Activated B cell treated with CpG ODN at 0.5 μM for 24 hours (primary cell): Measurements from ENCODE around the gene BUD13. TPM values are rescaled to one million over a fixed set of nuclear protein-coding genes. Genes with fewer than 3 reads are reported as not detected.

Experiments
- ATAC-seq: fragments of 200-7000 bp; cut with Tn5 transposase; one replicate; pipeline ENCODE4 v1.10.0; 2021; ENCODE audit warnings: low read depth, mild to moderate bottlenecking, moderate library complexity
- CTCF ChIA-PET: fragments of 350-600 bp; sonication (Branson Sonifier 250); formaldehyde crosslinking; loops from one replicate; lab custom pipeline; 2021; ENCODE audit warnings: antibody characterized with exemption; lab: Charles Lee
- POLR2A ChIA-PET: fragments of 350-600 bp; sonication (Branson Sonifier 250); formaldehyde crosslinking; loops from one replicate; lab custom pipeline; 2021; ENCODE audit warnings: antibody characterized with exemption; lab: Charles Lee
- DNase-seq: peaks from one replicate; pipeline ENCODE4 v3.0.0; 2022
- H3K27ac Mint-ChIP-seq: one replicate; pipeline ENCODE4 v1.8.0; 2020; ENCODE audit warnings: mixed read lengths
- H3K27me3 Mint-ChIP-seq: one replicate; pipeline ENCODE4 v1.8.0; 2021; ENCODE audit warnings: mixed read lengths
- H3K36me3 Mint-ChIP-seq: one replicate; pipeline ENCODE4 v1.8.0; 2021; ENCODE audit warnings: low read depth, mixed read lengths
- H3K4me1 Mint-ChIP-seq: one replicate; pipeline ENCODE4 v1.8.0; 2021; ENCODE audit warnings: mixed read lengths
- H3K4me3 Mint-ChIP-seq: one replicate; pipeline ENCODE4 v1.8.0; 2020; ENCODE audit warnings: mild to moderate bottlenecking, mixed read lengths
- H3K9me3 Mint-ChIP-seq: one replicate; pipeline ENCODE4 v1.8.0; 2020; ENCODE audit warnings: mixed read lengths
- intact Hi-C: fragments of 100-400 bp; cut with micrococcal nuclease; formaldehyde crosslinking; loops from one replicate; pipeline ENCODE4 v1.15.1; 2024
- total RNA-seq: library from RNA; stranded (reverse); gene quantifications from 2 replicates; pipeline ENCODE4 v1.2.3, GENCODE V29; 2022
- TF ChIP-seq, protein P1 (sequence below): fragments of 200-600 bp; IDR thresholded peaks from one replicate; pipeline ENCODE4 v1.8.0; 2022; ENCODE audit warnings: antibody characterized with exemption, mild to moderate bottlenecking

The BUD13 gene
- total RNA-seq, 1 donor from 2014 or later, result 18.8 TPM

DNA sequence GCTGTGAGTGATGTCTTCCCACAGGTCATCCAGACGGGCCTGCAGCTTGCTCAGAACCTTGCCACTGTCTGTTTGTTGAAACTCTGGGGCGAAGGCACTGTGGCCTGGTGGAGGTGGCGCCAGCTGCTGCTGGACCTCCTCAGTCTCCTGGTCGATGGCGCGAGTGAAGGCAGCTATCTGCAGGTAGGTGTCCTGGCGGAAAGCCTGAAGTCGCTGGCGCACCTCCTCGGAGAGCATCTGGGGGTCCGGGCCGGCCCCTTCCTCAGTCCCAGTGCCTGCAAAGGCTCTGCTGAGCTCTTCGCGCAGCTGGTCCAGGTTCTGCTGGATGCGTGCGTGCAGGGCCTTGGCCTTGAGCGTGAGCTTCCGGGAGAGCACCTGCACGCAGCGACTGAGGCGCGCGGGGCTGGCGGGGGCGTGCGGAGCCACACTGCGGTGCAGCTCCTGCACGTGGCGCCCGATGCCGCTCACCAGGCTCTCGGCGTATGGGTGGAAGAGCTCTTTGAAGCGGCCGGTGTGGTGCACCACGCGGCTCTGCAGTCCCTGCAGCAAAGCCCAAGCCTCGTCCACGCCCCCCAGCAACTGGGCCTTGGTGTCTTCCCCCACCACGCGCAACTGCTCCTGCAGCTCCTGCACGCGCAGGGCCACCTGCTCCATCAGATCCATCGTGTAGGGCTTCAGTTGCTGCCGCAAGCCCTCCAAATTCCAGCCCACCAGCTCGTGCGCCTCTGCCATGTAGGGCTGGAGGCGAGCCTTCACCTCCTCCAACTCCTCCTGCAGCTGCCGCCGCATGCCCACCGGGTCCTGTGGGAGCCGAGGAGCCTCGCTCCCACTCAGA, 17.6 kb upstream of the BUD13 start:
- peaks cover 33% of the 10 kb centered on the region for H3K4me1 Mint-ChIP-seq

DNA sequence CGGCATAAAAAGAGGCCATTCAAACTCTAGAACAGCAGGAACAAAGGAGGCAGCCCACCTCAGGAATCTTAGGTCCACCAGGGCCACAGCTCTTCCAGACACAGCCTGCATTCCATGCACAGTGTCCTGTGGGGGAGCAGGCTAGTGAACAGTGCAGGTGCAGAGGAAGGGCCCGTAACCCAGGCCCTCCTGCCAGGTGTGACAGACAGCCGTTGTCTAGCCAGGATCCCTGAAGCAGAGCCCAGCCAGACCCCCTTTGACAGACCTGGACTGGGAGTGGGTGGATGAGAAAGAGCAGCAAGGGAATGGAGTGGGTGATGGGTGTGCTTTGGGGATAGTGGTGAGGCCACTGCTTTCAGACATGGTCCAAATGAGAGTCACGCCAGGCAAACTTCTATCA, 16.2 kb upstream of the BUD13 start:
- Mint-ChIP-seq H3K27me3 (peaks cover 4% of the 10 kb centered on the region), H3K27ac (no peak overlapping the region), H3K9me3 (no peaks in the 10 kb centered on the region), H3K4me3 (peak overlapping the region; percentile 98), H3K36me3 (peaks cover 41% of the 10 kb centered on the region), H3K4me1 (peaks cover 33% of the 10 kb centered on the region)
- POLR2A ChIA-PET, result interaction anchor here (1.1 kb wide), 1 partner anchor 441 kb away, joined by 5 read pairs; no protein-coding TSS in a partner anchor
- ATAC-seq (no peak), DNase-seq (no peak)
- TF ChIP-seq, protein P1, sequence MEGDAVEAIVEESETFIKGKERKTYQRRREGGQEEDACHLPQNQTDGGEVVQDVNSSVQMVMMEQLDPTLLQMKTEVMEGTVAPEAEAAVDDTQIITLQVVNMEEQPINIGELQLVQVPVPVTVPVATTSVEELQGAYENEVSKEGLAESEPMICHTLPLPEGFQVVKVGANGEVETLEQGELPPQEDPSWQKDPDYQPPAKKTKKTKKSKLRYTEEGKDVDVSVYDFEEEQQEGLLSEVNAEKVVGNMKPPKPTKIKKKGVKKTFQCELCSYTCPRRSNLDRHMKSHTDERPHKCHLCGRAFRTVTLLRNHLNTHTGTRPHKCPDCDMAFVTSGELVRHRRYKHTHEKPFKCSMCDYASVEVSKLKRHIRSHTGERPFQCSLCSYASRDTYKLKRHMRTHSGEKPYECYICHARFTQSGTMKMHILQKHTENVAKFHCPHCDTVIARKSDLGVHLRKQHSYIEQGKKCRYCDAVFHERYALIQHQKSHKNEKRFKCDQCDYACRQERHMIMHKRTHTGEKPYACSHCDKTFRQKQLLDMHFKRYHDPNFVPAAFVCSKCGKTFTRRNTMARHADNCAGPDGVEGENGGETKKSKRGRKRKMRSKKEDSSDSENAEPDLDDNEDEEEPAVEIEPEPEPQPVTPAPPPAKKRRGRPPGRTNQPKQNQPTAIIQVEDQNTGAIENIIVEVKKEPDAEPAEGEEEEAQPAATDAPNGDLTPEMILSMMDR, result no peak
- intact Hi-C loops, result loop anchor here (1.0 to 5.0 kb wide), 3 partner anchors 16 to 308 kb away; partner anchors contain the start of gene SIK3
- CTCF ChIA-PET, result interaction anchor here (1.4 to 3.7 kb wide), 2 partner anchors 11 to 316 kb away, joined by 3 to 38 read pairs; no protein-coding TSS in a partner anchor

More for the DNA sequence above, 17.6 kb upstream of the BUD13 start:
- Mint-ChIP-seq H3K9me3 (no peaks in the 10 kb centered on the region), H3K36me3 (peaks cover 27% of the 10 kb centered on the region), H3K4me3 (no peak overlapping the region), H3K27ac (no peak overlapping the region), H3K27me3 (peaks cover 4% of the 10 kb centered on the region)
- POLR2A ChIA-PET, result interaction anchor here (1.1 kb wide), 1 partner anchor 46 kb away, joined by 3 read pairs; no protein-coding TSS in a partner anchor
- DNase-seq (no peak), ATAC-seq (no peak)
- TF ChIP-seq, protein P1, result no peak
- CTCF ChIA-PET, result interaction anchor here (0.6 to 3.7 kb wide), 10 partner anchors 9 to 440 kb away, joined by 3 to 38 read pairs (median 4); partner anchors contain the start of gene APOA1
- intact Hi-C loops, result loop anchor here (1.0 to 2.0 kb wide), 3 partner anchors 46 to 436 kb away; no protein-coding TSS in a partner anchor

DNA sequence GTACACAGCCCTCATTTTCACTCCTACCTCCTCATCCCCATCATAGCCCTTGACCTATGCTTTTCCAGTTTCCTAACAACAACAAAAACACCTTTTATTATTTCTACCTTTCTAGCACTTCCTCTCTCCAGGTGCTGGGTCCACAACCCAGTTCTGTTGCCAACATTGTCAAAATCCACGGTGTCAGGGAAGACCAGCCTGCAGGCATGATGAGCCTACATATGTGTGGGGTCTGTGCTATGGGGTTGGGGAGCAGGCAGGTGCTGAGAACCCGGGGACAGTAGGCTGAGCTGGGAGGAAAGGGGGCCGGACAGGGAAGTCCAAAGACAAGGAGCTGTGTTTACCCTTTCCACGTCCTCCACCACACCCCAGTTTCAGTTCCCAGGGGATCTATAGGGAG, 15.7 kb upstream of the BUD13 start:
- Mint-ChIP-seq H3K27ac (peak overlapping the region; percentile 95), H3K27me3 (peaks cover 4% of the 10 kb centered on the region), H3K9me3 (no peaks in the 10 kb centered on the region), H3K4me1 (peaks cover 33% of the 10 kb centered on the region), H3K36me3 (peaks cover 43% of the 10 kb centered on the region), H3K4me3 (peak overlapping the region; percentile 98)
- no peak for ATAC-seq
- intact Hi-C loops, result loop anchor here (1.0 to 5.0 kb wide), 3 partner anchors 15 to 309 kb away; partner anchors contain the start of gene SIK3
- ChIA-PET CTCF (interaction anchor here (1.4 to 3.7 kb wide), 2 partner anchors 10 to 316 kb away, joined by 3 to 38 read pairs; no protein-coding TSS in a partner anchor), POLR2A (interaction anchor here (1.0 to 3.1 kb wide), 6 partner anchors 14 to 442 kb away, joined by 4 to 52 read pairs (median 7); partner anchors contain the start of genes BUD13 and PAFAH1B2)
- TF ChIP-seq, protein P1, result no peak
- no peak for DNase-seq

DNA sequence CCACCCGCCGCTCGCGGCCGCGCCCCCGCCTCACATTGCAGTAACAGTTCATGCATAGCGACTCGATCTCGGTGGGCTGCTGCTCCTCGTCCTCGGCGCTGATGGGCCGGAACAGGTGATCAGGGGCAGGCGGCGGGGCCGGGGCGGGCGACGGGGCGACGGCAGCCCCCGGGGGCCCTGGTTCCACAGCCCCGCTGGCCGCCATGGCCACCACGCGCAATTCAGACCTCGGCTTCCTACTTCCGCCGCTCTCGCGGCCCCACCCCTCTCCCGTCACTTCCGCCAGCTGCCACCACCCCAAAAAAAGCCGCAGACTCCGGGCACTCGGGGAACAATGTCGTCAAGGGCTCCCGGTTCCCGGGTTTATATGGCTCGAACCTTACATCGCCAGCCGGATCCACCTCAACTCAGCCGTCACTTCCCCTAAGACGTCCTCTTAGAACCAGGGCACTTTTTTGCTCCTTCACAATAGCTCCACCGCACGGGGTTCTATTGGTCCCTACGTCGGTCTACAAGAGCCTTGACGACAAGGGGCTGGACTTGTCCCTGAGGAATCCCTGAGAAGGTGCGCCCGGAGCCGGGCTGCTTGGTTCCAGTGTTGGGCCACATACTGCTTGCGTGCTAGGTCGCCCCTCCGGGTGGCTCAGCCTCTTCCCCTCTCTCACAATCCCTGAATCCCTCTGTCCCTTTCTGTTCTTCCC, 15.1 kb upstream of the BUD13 start, which contains the start of gene ZPR1:
TSS of gene ZPR1 (minus strand) at position 238 of the 701 bp plus-strand sequence. CDS start at position 205, 33 bp downstream.
- peak within 1 kb of the TSS; percentile 98 for H3K4me3 Mint-ChIP-seq
- H3K27ac Mint-ChIP-seq, result peak within 1 kb of the TSS; percentile 95
- intact Hi-C loops, result loop anchor here (1.0 to 5.0 kb wide), 3 partner anchors 15 to 309 kb away; partner anchors contain the start of gene SIK3
- H3K4me1 Mint-ChIP-seq, result peaks cover 33% of the 10 kb centered on the region
- DNase-seq, result peak; percentile 81
- peaks cover 4% of the 10 kb centered on the region for H3K27me3 Mint-ChIP-seq
- CTCF ChIA-PET, result interaction anchor here (0.7 to 3.7 kb wide), 4 partner anchors 9 to 318 kb away, joined by 3 to 38 read pairs (median 6); no protein-coding TSS in a partner anchor
- peaks cover 49% of the 10 kb centered on the region for H3K36me3 Mint-ChIP-seq
- H3K9me3 Mint-ChIP-seq, result no peaks in the 10 kb centered on the region
- TF ChIP-seq, protein P1, result no peak
- ATAC-seq, result peak; percentile 81
- POLR2A ChIA-PET, result interaction anchor here (0.6 to 3.1 kb wide), 10 partner anchors 9 to 442 kb away, joined by 3 to 52 read pairs (median 6); partner anchors contain the start of genes BUD13, PAFAH1B2 and SIDT2
